Lower lobe of right lung (tissue), 2 donors: ENCODE measurements around the gene LHFPL3. TPM values are rescaled to one million over a fixed set of nuclear protein-coding genes. Genes with fewer than 3 reads are reported as not detected.

ENCODE experiments used
- ATAC-seq, 2 donors: fragments of 200-7000 bp; cut with Tn5 transposase; one replicate each; pipeline ENCODE4 v1.9.1; 2020 to 2022; ENCODE audit warnings: mild to moderate bottlenecking in 2 of 2, moderate library complexity in 2 of 2
- DNase-seq: peaks from one replicate; pipeline ENCODE4 v3.0.0-alpha.2; 2020
- H3K27ac ChIP-seq: fragments of 200-600 bp; one replicate; pipeline ENCODE4 v1.8.0; 2022
- H3K27me3 ChIP-seq: fragments of 200-600 bp; one replicate; pipeline ENCODE4 v1.8.0; 2022; ENCODE audit warnings: low read depth
- H3K36me3 ChIP-seq: fragments of 200-600 bp; one replicate; pipeline ENCODE4 v1.8.0; 2022; ENCODE audit warnings: mild to moderate bottlenecking
- H3K4me1 ChIP-seq: fragments of 200-600 bp; one replicate; pipeline ENCODE4 v1.8.0; 2022
- H3K4me3 ChIP-seq: fragments of 200-600 bp; one replicate; pipeline ENCODE4 v1.8.0; 2022; ENCODE audit warnings: mild to moderate bottlenecking
- H3K9me3 ChIP-seq: fragments of 200-600 bp; one replicate; pipeline ENCODE4 v1.8.0; 2022
- intact Hi-C: fragments of 100-400 bp; cut with DNase I; formaldehyde crosslinking; loops from one replicate; pipeline ENCODE4 v1.11.0; 2022
- total RNA-seq: library from RNA; stranded (reverse); fragmentation: NEBNext Ultra II Directional; extraction: Animal tissue kit (Norgen Biotek cat#: 25700); gene quantifications from one replicate; pipeline ENCODE4 v1.2.1, GENCODE V29; 2021
- TF ChIP-seq, protein P1 (sequence below): fragments of 200-600 bp; IDR thresholded peaks from one replicate; pipeline ENCODE4 v1.8.0; 2022; ENCODE audit warnings: antibody characterized with exemption, mild to moderate bottlenecking
- donor health status: DM: no; HTN: yes; CAD: no; lungs with severe emphysema.

The LHFPL3 gene
- total RNA-seq, 1 donor from 2014 or later: not detected

DNA sequence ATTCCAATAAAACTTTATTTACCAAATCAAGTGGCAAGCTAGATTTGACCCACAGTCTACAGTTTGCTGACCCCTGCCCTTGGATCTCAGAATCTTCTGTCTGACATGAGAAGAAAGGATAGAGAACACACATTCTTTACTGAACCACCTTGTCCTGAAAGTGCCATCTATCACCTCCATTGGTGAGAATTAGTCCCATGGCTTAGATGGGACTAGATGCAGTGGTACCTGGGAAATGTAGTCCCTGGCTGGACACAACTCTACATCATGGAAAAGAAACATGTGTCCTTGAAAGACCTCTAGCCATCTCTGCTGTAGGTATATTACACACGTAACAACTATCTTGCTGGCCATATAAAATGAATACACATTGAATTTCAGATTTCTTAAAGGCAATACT is 336.2 kb downstream of the LHFPL3 start:
- TF ChIP-seq, protein P1, sequence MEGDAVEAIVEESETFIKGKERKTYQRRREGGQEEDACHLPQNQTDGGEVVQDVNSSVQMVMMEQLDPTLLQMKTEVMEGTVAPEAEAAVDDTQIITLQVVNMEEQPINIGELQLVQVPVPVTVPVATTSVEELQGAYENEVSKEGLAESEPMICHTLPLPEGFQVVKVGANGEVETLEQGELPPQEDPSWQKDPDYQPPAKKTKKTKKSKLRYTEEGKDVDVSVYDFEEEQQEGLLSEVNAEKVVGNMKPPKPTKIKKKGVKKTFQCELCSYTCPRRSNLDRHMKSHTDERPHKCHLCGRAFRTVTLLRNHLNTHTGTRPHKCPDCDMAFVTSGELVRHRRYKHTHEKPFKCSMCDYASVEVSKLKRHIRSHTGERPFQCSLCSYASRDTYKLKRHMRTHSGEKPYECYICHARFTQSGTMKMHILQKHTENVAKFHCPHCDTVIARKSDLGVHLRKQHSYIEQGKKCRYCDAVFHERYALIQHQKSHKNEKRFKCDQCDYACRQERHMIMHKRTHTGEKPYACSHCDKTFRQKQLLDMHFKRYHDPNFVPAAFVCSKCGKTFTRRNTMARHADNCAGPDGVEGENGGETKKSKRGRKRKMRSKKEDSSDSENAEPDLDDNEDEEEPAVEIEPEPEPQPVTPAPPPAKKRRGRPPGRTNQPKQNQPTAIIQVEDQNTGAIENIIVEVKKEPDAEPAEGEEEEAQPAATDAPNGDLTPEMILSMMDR: no peak
- no peak overlapping the region for H3K27ac ChIP-seq
- intact Hi-C loops: no loop called here
- H3K9me3 ChIP-seq: no peaks in the 10 kb centered on the region
- no peaks in the 10 kb centered on the region for H3K36me3 ChIP-seq
- H3K27me3 ChIP-seq: no peaks in the 10 kb centered on the region
- no peaks in the 10 kb centered on the region for H3K4me1 ChIP-seq
- H3K4me3 ChIP-seq: no peak overlapping the region
- ATAC-seq (no peak), DNase-seq (no peak)

DNA sequence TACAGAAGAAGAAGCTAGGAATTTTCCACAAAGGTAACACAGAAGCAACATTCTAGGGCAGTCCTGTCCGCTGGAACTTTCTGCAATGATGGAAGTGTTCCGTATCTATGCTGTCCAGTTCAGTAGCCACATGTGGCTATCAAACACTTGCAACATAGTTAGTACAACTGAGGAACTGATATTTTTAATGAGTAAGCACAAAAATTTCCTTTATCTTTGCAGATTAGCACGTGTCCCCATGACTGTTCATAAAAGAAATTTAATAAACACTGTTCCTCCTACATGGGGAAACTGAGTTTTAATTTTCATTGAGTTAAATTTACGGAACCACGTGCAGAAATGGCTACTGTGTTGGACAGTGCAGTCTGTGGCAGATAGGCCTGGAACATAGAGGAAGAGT is 349.2 kb downstream of the LHFPL3 start:
- no peak for ATAC-seq
- intact Hi-C loops: no loop called here

GRCh38 chr7:104679085-104679484 is 350.7 kb downstream of the LHFPL3 start:
- intact Hi-C loops: no loop called here
- TF ChIP-seq, protein P1: no peak
- ATAC-seq (no peak), DNase-seq (no peak)
- Histone ChIP-seq H3K27ac (no peak overlapping the region), H3K9me3 (no peaks in the 10 kb centered on the region), H3K27me3 (no peaks in the 10 kb centered on the region), H3K4me3 (no peak overlapping the region), H3K36me3 (no peaks in the 10 kb centered on the region), H3K4me1 (no peaks in the 10 kb centered on the region)

More for the DNA sequence above, 349.2 kb downstream of the LHFPL3 start:
- no peak for DNase-seq
- H3K36me3 ChIP-seq: no peaks in the 10 kb centered on the region
- TF ChIP-seq, protein P1: no peak
- H3K9me3 ChIP-seq: no peaks in the 10 kb centered on the region
- no peaks in the 10 kb centered on the region for H3K27me3 ChIP-seq
- no peaks in the 10 kb centered on the region for H3K4me1 ChIP-seq
- no peak overlapping the region for H3K4me3 ChIP-seq
- no peak overlapping the region for H3K27ac ChIP-seq

DNA sequence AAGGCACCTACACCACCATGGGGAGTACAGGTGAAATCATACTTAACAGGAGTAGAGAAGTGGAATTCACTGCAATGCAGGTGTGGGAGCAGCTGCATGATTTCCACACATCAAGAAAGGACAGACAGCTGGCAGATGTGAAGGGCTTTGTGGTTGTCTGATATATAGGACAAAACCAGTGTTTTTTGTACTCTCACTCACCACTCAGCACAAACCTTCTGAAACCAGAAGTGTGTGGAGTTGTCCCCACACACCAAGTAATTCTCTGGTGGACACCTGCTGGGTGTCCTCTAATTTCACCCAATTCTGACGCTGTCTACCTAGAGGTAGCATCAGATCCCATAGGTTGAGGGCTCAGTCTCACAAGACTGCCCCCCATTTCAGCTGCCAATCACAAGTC is 357.9 kb downstream of the LHFPL3 start:
- no peak for DNase-seq
- no peaks in the 10 kb centered on the region for H3K9me3 ChIP-seq
- no peaks in the 10 kb centered on the region for H3K4me1 ChIP-seq
- intact Hi-C loops: no loop called here
- ATAC-seq: no peak
- H3K27ac ChIP-seq: no peak overlapping the region
- H3K36me3 ChIP-seq: no peaks in the 10 kb centered on the region
- H3K4me3 ChIP-seq: no peak overlapping the region
- no peaks in the 10 kb centered on the region for H3K27me3 ChIP-seq
- TF ChIP-seq, protein P1: no peak

GRCh38 chr7:104694710-104695109 is 366.3 kb downstream of the LHFPL3 start:
- Histone ChIP-seq H3K4me1 (no peaks in the 10 kb centered on the region), H3K27ac (no peak overlapping the region), H3K9me3 (no peaks in the 10 kb centered on the region), H3K36me3 (no peaks in the 10 kb centered on the region), H3K27me3 (no peaks in the 10 kb centered on the region), H3K4me3 (no peak overlapping the region)
- ATAC-seq (no peak), DNase-seq (no peak)
- intact Hi-C loops: no loop called here
- TF ChIP-seq, protein P1: no peak

- ATAC-seq: no peak
- Histone ChIP-seq H3K27ac (no peak overlapping the region), H3K9me3 (no peaks in the 10 kb centered on the region), H3K27me3 (no peaks in the 10 kb centered on the region), H3K36me3 (no peaks in the 10 kb centered on the region), H3K4me3 (no peak overlapping the region), H3K4me1 (no peaks in the 10 kb centered on the region)
- DNase-seq: no peak
- TF ChIP-seq, protein P1: no peak
- intact Hi-C loops: no loop called here
These were observed 367.2 kb downstream of the LHFPL3 start for GRCh38 chr7:104695563-104695962.
